SJSA1 (cell line): ENCODE measurements around the gene C11orf87. TPM values are rescaled to one million over a fixed set of nuclear protein-coding genes. Genes with fewer than 3 reads are reported as not detected.

Experiments
- DNase-seq, 2 experiments: peaks; one replicate each; pipeline ENCODE4 v3.0.0-alpha.2; 2015 to 2020; ENCODE audit warnings: low spot score in 2 of 2, low read depth in 1 of 2
- H3K27ac ChIP-seq: fragments of 250-450 bp; sonication (Bioruptor Pico); 2 replicates; pipeline ENCODE4 v1.5.1; 2020; ENCODE audit warnings: mild to moderate bottlenecking, moderate library complexity
- H3K27me3 ChIP-seq: fragments of 250-450 bp; sonication (Bioruptor Pico); replicated peaks from 2 replicates; pipeline ENCODE4 v1.5.1; 2020; ENCODE audit warnings: mild to moderate bottlenecking, moderate library complexity
- H3K36me3 ChIP-seq: fragments of 250-450 bp; sonication (Bioruptor Pico); 2 replicates; pipeline ENCODE4 v1.5.1; 2020; ENCODE audit warnings: mild to moderate bottlenecking
- H3K4me1 ChIP-seq: fragments of 250-450 bp; sonication (Bioruptor Pico); replicated peaks from 2 replicates; pipeline ENCODE4 v1.6.1; 2021; ENCODE audit warnings: mild to moderate bottlenecking
- H3K4me3 ChIP-seq: fragments of 250-450 bp; sonication (Bioruptor Pico); 2 replicates; pipeline ENCODE4 v1.5.1; 2020; ENCODE audit warnings: mild to moderate bottlenecking
- H3K9me3 ChIP-seq: fragments of 250-450 bp; sonication (Bioruptor Pico); replicated peaks from 2 replicates; pipeline ENCODE4 v1.5.1; 2020; ENCODE audit warnings: mild to moderate bottlenecking
- total RNA-seq: library from RNA; depleted of rRNA; stranded (reverse); fragments of >200 nt; shearing (Covaris generic); gene quantifications from 2 replicates; pipeline ENCODE4 v1.2.3, GENCODE V29; 2014

Gene C11orf87
- total RNA-seq, 1 experiment from 2014 or later: not detected

DNA sequence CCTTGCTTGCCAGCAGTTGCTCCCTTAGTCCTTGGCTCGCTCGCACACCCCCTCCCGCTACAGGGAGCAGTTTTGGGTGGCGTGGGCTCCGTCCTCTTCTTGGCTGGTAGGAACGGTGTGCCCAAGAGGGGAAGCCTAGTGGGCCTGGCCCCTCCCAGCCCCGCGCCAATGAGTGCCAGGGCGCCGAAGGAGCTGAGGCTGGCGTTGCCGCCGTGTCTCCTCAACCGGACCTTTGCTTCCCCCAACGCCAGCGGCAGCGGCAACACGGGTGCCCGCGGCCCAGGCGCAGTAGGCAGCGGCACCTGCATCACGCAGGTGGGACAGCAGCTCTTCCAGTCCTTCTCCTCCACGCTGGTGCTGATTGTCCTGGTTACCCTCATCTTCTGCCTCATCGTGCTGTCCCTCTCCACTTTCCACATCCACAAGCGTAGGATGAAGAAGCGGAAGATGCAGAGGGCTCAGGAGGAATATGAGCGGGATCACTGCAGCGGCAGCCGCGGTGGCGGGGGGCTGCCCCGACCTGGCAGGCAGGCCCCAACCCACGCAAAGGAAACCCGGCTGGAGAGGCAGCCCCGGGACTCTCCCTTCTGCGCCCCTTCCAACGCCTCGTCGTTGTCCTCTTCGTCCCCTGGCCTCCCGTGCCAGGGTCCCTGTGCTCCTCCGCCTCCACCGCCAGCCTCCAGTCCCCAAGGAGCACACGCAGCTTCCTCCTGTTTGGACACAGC lies 1.6 kb downstream of the C11orf87 start:
- Histone ChIP-seq H3K36me3 (no peaks in the 10 kb centered on the region), H3K9me3 (no peaks in the 10 kb centered on the region), H3K4me3 (peak overlapping the region; percentile 28), H3K4me1 (peaks cover 4% of the 10 kb centered on the region; the same call in 1 of the 2 replicates), H3K27me3 (no peaks in the 10 kb centered on the region), H3K27ac (no peak overlapping the region)
- no peak for DNase-seq

DNA sequence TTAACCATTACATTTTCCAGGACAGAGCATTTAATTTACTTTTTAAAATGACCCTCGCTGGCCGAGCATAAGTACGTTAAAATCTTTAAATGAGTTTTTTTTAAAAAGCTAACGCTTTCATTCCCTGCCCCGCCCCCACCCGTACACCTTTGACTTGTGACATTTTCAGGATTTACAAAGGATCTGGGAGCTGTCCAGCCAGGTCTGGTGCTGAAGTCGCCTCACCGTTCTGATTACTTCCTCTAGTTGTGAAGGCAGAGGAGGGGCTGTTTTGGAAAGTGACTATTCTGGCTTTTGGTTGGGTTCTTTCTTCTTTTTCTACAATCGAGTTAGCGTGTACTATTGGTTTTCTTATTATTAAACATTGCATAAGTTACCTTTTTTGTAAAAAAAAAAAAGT lies 2.9 kb downstream of the C11orf87 start:
- H3K36me3 ChIP-seq: no peaks in the 10 kb centered on the region
- no peak overlapping the region for H3K4me3 ChIP-seq
- no peak for DNase-seq
- no peak overlapping the region for H3K27ac ChIP-seq
- no peaks in the 10 kb centered on the region for H3K9me3 ChIP-seq
- peaks cover 4% of the 10 kb centered on the region; the same call in 1 of the 2 replicates for H3K4me1 ChIP-seq
- H3K27me3 ChIP-seq: no peaks in the 10 kb centered on the region

DNA sequence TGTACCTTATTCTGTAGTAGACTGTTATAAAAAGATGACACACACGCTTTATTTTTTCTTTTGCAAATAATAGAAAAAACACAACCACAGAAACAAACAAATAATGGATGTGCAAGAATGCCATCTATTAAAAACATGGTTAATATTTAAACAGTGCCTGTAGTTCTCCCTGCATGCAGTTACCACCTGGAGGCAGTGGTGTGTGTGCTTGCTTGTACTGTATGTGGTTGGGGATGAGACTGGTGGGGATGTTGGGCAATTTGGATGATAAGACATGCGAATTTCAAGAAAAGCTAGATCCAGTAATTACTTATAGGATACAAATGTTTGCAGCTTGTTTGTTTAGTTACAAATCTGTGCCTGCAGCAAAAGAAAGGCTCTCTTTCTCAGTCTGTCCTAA lies 3.6 kb downstream of the C11orf87 start:
- Histone ChIP-seq H3K27ac (no peak overlapping the region), H3K9me3 (no peaks in the 10 kb centered on the region), H3K36me3 (no peaks in the 10 kb centered on the region), H3K4me1 (peaks cover 4% of the 10 kb centered on the region; the same call in 1 of the 2 replicates), H3K4me3 (no peak overlapping the region), H3K27me3 (no peaks in the 10 kb centered on the region)
- no peak for DNase-seq

DNA sequence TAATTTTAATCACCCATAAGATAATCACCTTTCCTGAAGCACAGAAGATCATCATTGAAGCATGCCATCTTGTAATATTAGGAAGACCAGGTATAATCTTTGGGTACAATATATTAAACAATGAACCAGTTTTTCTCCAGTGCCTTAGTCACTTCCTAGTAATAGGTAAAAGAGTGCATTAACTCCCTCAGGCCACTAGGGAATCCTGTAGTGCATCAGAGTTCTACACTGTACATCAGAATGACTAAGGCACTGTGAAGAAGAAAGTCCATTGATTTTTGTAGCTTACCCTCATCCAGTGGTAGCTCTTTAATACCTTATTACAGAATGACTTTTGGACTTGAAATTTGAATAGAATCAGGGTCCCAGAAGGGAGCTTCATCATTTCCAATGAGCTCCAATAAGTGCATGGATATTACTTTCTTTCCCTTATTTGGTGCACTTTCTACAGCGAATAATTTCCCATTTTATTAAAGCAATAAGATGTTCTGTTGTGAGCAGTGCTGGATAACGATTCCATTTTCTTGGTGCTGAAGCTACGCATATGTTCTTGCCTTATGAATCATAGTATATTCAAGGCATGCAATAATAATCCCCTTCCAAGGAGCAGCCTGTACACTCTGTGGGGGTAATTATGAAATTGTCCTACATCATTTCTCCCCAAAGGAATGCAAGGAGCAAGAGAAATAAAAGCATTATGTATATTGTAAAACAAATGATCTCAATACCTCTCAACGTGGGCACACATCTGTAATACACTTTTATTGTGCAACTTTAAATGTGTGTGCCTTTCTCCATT lies 4.7 kb downstream of the C11orf87 start:
- Histone ChIP-seq H3K27me3 (no peaks in the 10 kb centered on the region), H3K4me1 (peaks cover 4% of the 10 kb centered on the region; the same call in 1 of the 2 replicates), H3K9me3 (no peaks in the 10 kb centered on the region), H3K4me3 (no peak overlapping the region), H3K36me3 (no peaks in the 10 kb centered on the region), H3K27ac (no peak overlapping the region)
- DNase-seq: no peak

DNA sequence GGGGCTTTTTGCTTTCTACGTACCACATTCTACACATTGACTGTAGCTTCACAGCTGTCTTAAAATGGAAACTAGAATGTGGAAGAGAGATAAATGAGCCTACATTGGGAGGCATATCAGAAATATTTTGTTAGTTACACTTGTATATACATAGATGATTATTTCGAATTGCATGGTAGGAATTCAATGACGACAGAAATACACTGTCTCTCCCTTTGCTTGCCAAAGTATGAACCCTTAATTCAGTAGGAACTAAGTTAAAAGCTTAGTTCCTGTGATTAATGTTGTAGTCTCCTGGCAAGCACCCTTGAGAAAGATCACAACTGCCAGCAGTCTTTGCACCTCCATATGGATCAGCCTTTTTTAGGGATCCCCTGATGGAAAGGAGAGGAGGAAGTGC lies 10.1 kb downstream of the C11orf87 start:
- Histone ChIP-seq H3K4me1 (no peaks in the 10 kb centered on the region), H3K9me3 (no peaks in the 10 kb centered on the region), H3K4me3 (no peak overlapping the region), H3K27ac (no peak overlapping the region), H3K36me3 (no peaks in the 10 kb centered on the region), H3K27me3 (no peaks in the 10 kb centered on the region)
- no peak for DNase-seq

DNA sequence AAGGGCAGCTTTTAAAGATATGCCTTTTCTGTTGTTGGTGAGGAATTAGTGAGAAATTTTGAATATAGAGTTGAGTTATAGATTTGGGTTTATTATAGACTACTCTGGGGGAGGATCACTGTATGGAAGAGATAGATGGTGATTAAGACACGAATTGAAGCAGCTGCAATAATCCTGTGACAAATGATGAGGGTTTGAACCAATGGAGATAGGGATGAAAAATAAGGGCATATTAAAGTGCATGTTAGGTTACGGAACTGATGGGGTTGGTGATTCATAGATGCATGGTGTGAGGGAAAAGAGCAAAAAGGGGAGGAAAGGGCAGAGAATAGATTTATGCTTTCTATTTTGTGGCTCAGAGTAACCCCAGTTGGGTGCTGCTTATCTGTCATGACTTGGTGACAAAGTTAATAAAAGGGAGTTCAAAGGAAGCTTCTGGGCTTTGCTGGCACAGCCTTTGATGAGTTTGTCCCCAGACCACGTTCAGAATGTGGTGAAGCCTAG lies 11.8 kb downstream of the C11orf87 start:
- H3K4me1 ChIP-seq: no peaks in the 10 kb centered on the region
- no peak overlapping the region for H3K27ac ChIP-seq
- no peak for DNase-seq
- no peaks in the 10 kb centered on the region for H3K9me3 ChIP-seq
- no peaks in the 10 kb centered on the region for H3K27me3 ChIP-seq
- no peak overlapping the region for H3K4me3 ChIP-seq
- no peaks in the 10 kb centered on the region for H3K36me3 ChIP-seq

DNA sequence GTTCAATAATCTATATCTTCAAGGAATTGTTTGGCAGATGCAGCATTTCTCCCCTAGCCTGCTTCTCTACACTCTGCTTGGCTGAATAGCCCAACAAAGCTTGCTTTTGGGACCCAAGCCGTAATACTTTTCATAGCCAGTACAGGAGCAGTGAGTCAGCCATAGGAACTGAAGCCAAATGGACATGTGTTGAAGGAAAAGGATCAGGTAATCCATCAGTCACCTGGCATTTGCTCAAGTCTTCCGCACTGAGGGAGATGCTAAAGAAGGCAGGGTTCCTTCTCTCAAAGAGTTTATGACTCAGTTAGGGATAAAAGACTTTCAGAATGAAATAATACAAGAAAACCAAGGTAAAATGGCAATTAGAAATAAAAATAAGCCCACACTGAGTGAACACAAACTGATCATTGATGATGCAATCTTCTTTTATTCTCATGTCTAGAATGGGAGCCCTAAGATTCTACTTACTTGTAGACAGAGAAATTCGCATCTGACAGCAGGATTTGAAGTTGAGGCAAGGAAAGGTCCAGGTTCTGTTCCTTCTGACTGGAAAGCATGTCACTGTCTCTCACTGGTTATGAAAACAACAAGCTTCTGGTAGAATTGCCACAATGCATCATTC lies 13.2 kb downstream of the C11orf87 start:
- Histone ChIP-seq H3K4me3 (no peak overlapping the region), H3K36me3 (no peaks in the 10 kb centered on the region), H3K4me1 (no peaks in the 10 kb centered on the region), H3K27ac (no peak overlapping the region), H3K9me3 (no peaks in the 10 kb centered on the region), H3K27me3 (no peaks in the 10 kb centered on the region)
- no peak for DNase-seq

DNA sequence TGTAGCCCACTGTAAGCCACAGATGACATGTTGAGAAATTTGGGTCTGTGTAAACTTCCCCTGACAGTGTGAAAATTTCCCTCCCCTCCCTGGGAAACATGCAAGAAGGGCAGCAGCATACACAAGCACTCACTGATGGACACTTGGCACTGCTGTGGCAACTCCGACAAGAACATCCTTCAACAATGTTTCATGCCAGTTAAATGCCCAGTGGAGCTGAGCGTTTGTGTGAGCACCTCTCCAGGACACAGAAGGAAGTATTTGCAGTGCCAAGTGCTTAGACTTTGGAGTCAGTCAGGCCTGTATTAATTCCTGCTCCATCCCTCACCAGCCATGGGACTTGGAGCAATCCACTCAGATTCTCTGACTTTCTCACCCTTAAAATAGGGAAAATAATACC lies 17.7 kb downstream of the C11orf87 start:
- Histone ChIP-seq H3K9me3 (no peaks in the 10 kb centered on the region), H3K27me3 (no peaks in the 10 kb centered on the region), H3K4me3 (no peak overlapping the region), H3K4me1 (no peaks in the 10 kb centered on the region), H3K27ac (no peak overlapping the region), H3K36me3 (no peaks in the 10 kb centered on the region)
- DNase-seq: no peak

DNA sequence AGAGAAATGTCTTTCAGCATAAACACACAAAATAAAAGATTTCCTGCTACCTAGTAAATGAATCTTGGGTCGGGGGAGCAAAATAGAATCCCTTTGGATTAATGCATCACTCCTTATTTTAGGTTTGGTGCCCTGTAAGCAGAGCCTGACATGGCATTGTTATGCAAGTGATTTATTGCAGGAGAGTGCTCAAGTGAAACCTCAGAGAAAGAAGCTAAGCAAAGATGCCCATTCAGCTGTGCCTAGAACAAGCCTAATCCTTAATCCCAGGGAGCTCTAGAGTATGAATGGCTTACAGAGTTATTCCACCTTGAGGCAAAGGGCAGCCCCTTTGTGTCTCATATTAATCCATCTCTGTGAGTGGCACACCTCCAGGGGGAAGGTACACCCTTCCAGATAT lies 21.1 kb downstream of the C11orf87 start:
- no peak overlapping the region for H3K4me3 ChIP-seq
- H3K27ac ChIP-seq: no peak overlapping the region
- H3K36me3 ChIP-seq: no peaks in the 10 kb centered on the region
- H3K27me3 ChIP-seq: no peaks in the 10 kb centered on the region
- no peaks in the 10 kb centered on the region for H3K9me3 ChIP-seq
- DNase-seq: no peak
- H3K4me1 ChIP-seq: no peaks in the 10 kb centered on the region

DNA sequence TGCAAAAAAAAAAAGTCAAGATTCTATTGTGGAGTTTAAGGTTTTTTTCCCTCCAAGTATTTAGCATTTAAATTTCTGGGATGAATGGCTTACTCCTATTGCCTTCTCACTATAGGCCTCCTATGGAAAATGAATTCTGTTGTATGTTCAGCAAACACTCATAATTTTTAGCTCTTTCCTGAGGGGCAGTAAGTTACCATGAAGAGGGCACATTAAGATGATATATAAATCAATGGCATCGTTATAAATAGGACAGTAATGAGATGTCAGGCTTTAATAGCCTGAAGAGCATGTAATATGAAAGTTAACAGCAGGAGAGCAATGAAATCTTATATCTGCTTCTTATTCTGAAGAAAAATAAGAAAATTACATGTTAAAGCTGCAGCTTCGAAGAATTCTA lies 32.9 kb downstream of the C11orf87 start:
- Histone ChIP-seq H3K9me3 (no peaks in the 10 kb centered on the region), H3K4me1 (peaks cover 13% of the 10 kb centered on the region)

More for the DNA sequence above, 32.9 kb downstream of the C11orf87 start:
- H3K36me3 ChIP-seq: no peaks in the 10 kb centered on the region
- H3K4me3 ChIP-seq: no peak overlapping the region
- no peaks in the 10 kb centered on the region for H3K27me3 ChIP-seq
- no peak for DNase-seq
- H3K27ac ChIP-seq: no peak overlapping the region
